ENCODE results near the gene NTN4.
"Not testable (repeated sequence)": the region's sequence is repeated elsewhere in the genome, so short reads cannot be mapped to it uniquely, and the experiment has no call there.

Gene NTN4

DNA sequence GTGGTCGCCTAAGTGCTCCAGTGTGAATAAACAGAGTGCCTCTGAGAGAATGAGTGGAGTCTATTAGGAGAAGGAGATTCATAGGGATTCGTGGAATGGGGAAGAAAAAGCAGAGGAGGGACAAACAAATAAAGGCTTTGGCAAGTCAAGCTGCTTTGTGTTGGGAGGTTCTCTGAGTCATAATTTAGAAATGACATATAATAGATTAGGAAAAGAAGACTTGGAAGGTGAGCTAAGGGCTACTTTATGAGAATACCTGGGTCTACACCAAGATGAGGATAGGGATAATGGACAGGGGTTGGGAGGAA lies 6.4 kb upstream of the NTN4 start:
- in situ Hi-C loops (cut with MboI; ENCODE audit: low sequenced_read_pairs) = no loop called here

DNA sequence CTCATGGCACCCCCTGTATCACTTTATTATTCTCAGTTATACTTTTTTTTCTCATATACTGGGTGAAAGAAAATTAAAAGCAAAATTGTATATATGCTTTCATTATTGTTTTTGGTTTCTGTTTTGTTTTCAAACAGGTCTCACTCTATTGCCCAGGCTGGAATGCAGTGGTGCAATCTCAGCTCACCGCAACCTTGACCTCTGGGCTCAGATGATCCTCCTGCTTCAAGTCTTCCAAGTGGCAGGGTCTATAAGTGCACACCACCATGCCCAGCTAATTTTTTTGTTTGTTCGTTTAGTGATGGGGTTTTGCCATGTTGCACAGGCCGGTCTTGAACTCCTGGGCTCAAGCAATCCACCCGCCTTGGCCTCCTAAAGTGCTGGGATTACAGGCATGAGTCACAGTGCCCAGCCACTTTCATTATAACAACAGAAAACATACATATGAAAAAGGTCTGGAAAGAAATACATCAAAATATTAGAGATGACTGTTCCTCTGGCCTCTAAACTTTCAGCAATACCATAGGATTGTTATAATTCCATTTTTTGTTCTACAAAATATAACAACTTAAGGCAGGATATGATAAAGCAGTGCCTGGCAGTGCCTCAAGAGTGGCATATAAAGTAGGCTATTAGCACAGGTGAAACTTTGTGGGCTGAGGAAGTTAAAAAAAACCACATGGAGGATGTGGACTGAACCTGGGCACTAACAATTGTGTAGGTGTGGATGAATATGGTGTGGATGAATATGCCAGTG lies 5.8 kb upstream of the NTN4 start:
- in situ Hi-C loops (cut with MboI; ENCODE audit: low sequenced_read_pairs) = no loop called here

DNA sequence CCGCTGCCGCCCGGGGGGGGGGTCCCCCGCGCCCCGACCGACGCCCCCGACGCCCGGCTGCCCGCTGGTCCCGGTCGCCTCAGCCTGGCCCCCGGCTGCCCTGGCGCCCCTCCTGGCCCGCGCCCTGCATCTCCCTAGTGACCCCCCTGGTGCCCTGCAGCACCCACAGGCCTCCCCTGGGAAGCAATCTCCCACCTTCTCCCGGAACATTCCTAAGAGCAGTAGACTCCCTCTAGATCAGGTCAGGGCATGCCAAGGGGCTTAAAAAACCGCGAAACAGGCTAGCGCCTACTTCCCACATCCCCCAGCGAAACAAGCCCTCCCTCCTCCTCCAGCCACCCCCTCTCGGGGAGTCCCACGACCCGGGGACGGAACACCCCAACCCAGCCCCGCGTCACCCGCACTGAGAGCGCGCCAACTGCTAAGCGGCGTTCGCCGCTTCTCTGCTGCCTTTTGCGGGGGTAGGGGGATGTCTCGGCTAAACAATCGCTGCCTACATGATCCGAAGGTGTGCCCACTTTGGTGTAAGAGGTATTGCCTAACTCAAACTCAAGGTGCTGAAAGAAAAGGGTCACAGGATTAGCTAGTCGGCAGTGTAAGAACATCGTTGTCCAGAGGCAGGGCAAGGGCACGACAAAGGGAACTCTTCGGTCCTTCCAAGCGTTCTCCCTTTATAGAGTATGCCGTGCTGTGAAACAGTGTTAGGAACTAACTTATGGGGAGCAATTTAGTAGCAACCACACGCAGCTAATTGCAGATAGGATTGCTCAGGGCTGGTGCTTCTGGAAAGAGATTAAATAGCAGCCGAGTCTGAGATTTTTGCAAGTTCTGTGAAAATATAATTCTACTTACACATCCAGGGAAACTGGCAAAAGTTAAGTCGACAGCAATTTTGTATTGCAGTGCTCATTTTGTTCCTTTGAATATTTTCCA lies 619 bp upstream of the NTN4 start:
- in situ Hi-C loops (cut with MboI; ENCODE audit: low sequenced_read_pairs) = no loop called here

DNA sequence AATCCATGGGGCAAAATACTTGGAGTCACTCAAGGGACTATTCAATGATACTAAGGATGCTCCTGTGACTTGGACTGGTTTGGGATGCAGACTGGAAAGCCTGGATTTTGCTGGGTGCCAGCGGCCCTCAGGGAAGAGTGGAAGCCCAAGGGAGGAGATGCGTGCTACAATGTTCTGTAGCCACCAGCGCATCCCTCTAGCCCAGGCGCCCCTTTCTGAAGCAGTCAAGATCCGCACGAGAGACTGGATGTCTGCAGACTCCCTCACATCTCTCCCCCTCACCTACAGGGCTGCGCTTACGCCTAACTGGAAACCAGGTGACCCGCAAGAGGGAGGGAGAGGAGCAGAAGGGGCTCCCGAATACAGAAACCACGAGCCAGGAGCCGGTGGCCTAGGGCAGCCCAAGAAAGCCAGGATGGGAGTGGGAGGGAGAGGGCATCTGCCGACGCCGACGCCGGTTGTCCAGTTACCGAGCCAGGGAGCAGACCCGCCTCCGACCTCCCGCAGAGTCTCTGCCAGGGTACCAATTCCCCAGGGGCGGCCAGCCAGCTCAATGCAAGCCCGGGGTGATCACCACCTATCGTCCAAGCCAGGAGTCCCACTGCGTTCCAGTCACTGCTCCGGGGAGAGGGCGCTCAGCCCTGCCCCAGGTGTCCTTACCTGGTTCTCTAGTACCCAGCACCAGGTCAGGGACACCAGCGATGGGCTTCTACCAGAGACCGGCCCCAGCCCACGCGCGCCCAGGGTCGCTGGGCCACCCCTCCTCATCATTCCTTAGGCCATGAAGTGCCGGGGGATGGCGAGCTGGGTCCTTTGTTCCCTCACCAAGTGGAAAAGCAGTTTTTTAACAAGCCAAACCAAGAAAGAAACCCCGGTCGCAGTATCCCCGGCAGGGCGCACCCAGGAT lies 1.2 kb downstream of the NTN4 start:
- in situ Hi-C loops (cut with MboI; ENCODE audit: low sequenced_read_pairs) = no loop called here

DNA sequence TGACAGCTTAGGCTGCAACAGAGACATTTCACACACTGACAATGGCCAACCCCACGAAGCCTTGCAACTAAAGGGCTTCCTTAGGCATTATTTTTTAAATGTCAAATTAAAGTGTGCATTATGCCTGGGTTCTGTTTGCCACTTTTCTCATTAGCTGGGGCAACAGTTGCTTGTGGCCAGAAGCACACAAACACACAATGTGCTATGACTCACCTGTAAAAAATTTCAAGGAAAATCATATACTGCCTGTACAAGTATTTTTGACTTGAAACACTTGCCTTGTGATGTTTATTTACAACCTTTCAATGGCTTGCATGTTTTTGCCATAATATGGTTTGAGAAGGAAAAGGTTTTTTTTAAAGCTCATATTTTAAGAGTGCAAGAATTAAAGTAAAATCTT lies 1.9 kb downstream of the NTN4 start:
- in situ Hi-C loops (cut with MboI; ENCODE audit: low sequenced_read_pairs) = no loop called here

DNA sequence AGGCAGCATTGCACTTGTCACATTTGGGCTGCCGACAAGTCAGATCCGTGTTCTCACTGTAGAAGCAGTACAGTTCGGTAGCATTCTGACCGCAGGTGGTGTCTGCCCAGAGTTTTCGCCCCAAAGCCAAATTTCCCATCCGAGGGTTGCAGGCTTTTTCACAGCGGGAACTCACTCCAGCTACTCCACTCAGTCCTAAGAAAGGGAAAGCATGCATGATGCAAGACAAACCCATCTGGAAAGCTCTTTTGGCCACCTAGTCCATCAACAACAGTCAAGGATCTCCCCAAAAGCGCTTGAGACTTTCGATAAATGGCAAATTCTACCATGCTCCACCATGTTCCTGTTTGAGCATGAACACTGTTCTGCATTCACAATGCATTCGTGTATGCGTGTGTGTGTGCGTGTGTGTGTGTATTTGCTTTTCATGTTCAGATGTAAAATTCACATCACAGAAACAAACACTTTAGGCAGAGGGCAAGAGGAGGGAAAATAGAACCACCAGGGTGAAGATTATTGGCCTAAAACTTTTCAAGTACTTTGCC lies 3.2 kb downstream of the NTN4 start:
- in situ Hi-C loops (cut with MboI; ENCODE audit: low sequenced_read_pairs) = no loop called here

DNA sequence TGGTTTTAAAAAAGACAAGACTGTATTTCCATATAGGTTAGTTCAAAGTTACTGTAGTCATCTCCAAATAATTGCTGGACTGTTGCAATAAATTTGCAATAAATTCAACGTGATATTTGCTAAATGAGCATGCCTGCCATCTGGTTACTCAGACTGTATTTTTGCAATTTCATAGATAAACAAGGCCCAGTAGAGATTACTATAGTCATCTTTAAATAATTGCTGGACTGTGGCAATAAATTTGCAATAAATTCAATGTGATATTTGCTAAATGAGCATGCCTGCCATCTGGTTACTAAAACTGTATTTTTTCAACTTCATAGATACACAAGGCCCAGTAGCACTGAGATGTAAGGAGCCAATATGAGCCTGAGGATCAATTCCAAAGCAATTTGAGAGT lies 5.6 kb downstream of the NTN4 start:
- in situ Hi-C loops (cut with MboI; ENCODE audit: low sequenced_read_pairs) = no loop called here

DNA sequence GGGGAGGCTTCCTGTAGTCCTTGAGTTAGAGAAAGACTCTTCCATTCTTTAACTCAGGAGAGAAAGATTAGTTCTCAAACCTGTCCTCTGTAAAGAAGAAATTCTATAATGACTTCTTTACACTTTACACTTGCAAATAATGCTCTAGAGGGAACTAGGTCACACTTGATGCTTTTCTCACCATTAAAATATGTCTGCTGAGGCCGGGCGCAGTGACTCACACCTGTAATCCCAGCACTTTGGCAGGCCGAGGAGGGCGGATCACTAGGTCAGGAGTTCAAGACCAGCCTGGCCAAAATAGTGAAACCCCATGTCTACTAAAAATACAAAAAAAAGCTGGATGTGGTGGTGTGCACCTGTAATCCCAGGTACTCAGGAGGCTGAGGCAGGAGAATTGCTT lies 6.3 kb downstream of the NTN4 start:
- in situ Hi-C loops (cut with MboI; ENCODE audit: low sequenced_read_pairs) = no loop called here

DNA sequence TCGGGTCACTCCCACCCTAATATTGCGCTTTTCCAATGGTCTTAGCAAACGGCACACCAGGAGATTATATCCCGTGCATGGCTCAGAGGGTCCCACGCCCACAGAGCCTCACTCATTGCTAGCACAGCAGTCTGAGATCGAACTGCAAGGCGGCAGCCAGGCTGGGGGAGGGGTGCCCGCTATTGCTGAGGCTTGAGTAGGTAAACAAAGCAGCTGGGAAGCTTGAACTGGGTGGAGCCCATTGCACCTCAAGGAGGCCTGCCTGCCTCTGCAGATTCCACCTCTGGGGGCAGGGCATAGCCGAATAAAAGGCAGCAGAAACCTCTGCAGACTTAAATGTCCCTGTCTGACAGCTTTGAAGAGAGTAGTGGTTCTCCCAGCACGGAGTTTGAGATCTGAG lies 15.1 kb downstream of the NTN4 start:
- in situ Hi-C loops (cut with MboI; ENCODE audit: low sequenced_read_pairs) = not testable (repeated sequence)

DNA sequence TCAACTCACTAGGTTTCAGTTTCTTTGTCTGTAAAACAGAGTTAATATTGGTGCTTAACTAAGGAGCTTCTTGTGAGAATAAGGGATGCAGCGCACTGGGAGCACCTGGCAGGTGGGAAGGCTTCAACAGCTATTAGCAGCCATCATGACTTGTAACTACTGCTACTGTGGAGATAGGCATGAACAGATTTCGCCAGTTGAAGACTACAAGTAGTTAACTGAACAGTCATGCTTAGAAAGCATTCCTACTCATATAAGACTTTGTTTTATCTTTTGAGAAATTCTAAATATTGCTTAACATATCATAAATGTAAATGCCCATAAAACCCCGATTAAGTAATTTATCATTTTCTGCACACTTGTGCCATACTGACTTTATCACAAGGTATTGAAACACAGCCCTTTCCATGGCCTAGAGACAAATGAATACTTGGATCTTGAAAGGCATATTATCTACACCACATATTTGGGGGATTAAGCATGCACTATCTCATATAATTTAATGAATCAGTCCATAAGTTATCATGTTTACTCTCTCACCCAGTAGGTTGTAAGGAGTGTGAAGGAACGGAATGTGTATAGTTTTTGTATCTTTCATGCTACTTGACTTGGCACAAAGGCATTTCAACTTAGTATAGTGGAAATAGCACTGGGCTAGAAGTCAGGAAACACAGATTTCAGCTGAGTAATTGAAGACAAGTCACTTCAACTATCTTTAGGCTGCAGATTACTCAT lies 16.1 kb downstream of the NTN4 start:
- in situ Hi-C loops (cut with MboI; ENCODE audit: low sequenced_read_pairs) = no loop called here

DNA sequence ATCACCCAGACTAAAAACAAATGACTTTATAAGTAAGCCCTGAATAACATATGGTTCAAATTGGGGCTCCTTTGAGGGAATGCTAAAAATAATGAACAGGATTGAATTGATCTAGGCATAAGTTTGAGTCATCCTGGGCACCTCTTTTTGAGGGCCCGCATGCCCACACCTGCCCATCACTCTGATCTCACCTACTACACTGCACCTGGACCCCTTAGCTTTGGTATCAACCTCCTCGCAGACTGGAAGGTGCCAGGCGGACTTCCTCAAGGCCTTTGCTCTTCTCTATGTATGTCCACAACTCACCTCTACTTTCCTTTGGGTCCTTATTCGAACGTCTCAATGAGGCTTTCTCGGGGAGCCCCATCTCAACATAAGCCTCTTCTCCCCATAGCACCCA lies 17.2 kb downstream of the NTN4 start:
- in situ Hi-C loops (cut with MboI; ENCODE audit: low sequenced_read_pairs) = no loop called here

DNA sequence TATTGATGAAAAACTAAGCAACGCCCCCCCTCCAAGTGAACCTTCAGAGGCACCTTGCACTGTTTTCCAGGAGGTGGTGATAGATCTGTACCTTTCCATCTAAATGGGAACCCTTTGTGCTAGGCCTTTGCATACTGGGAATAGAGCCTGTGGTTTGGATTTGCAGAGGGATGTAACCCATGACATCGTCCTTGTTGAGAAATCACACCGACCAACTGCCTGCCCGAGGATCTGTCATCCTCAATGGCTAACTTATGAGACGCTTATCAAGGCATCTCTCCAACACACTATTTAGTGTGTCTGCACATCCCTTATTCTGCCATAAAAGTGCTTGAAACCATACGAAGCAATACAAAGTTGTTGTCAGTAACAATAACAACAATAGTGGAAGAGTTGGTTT lies 22.9 kb downstream of the NTN4 start:
- in situ Hi-C loops (cut with MboI; ENCODE audit: low sequenced_read_pairs) = no loop called here

DNA sequence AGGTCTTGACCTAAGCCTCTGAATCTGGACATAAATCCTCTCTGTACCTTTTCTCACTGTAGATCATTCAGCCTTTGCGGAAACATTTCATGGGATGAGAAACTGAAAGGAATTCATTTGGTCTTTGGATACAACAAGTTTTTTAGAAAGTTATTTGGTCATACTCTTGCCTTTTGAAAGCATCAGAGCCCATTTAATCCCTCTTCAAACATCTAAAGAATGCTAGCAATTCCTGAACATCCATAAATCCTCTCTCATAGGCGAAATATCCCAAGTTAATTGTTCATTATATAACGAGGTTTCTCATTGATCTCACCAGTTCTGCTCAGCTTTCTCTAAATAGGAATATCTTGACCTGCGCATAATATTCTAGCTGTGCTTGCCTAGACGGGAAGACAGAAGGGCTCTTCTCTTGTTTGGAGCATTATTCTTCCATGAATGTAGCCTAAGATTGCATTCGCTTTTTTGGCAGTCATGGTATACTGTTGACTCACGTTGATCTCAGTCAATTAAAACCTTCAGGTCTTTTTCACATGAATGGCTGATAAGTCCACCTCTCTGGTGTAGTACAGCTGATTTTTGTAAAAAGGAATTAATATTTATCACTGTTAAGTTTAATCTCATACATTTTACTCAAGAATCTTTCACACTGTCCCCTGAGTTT lies 24.1 kb downstream of the NTN4 start:
- in situ Hi-C loops (cut with MboI; ENCODE audit: low sequenced_read_pairs) = no loop called here

DNA sequence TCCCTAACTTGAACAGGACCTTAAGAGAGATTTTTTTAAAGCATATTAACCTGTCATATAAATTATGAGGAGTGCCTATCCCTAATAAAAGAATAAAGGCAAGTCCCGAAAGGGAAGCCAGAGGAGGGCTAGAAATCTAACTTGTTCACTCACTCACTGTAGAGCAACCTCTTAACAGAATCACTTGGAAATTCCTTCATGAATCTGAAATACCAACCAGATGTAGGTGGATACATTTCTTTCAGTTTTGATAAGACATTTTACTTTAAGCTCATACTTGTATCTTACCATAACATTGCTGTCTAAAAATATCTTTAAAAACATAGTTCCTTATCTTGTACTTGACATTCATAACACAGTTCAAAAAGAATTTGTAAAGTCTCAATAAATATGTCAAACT lies 25.7 kb downstream of the NTN4 start:
- in situ Hi-C loops (cut with MboI; ENCODE audit: low sequenced_read_pairs) = no loop called here

DNA sequence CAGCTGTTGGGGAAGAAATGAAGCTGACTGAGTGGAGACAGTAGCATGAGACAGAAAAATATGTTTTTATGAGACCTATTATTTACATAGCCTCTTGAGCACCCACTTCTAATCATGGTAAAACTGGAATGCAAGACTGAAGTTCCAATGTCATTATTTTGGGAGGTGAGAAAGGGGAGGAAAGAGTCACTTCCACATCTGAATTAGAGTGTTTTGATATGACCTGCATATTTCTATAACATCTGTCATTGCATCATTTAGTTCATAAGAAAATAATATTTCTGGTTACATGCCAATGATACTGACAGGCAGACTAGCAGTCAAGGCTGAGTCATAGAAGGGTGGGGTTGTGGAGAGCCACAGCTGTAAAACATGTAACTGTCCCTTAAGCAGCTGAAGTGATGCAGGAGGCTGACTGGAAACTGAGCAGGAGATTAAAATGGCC lies 26.7 kb downstream of the NTN4 start:
- in situ Hi-C loops (cut with MboI; ENCODE audit: low sequenced_read_pairs) = no loop called here

DNA sequence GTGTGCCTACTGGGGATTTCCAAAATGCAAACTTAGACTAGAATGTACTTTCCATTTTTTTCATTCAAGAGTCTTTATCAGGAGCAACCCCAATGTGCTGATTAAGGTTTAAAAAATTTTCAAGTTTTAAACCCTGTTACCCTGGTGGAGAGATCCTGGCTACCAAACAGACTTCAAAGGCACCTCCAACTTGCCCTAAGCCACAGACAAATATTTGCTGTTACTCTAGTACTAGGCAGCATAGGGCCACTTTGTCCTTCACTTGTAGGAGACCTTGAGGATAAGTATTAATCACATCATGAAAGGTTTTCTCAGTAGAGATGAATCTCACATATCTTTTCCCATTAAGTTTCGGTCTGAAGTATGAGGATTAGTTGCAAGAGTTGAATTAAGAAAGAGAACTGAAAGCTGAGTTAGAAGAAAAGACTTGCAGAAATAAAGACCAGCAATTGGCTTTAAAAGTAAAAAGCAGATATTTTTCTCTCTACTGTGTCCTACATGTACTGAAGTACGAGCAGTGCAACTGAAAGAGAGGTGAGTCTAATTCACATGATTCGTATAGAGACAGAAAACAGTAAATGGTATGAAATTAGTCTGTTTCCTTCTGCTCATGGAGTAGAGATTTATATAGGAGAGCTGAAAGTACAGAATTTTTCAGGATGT lies 28.3 kb downstream of the NTN4 start:
- in situ Hi-C loops (cut with MboI; ENCODE audit: low sequenced_read_pairs) = no loop called here

DNA sequence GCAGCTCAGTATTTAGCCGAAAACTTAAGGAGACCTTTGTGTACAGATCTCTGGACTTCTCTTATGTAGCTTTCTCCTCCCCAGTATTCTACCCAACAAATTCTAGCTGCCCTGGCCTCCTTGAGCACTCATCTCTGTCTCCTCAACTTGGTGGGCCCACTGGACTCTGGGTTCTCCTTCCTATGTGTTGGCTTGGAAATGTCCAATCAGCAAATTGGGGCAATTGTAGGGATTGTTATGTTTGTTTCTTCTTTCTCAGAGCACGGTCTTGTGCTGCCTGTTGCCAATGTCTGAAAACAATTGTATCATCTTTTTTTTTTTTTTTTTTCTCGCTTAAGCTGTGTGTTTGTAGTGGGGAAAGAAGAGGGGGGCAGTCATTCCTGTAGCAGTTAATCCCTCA lies 30.2 kb downstream of the NTN4 start:
- in situ Hi-C loops (cut with MboI; ENCODE audit: low sequenced_read_pairs) = no loop called here

DNA sequence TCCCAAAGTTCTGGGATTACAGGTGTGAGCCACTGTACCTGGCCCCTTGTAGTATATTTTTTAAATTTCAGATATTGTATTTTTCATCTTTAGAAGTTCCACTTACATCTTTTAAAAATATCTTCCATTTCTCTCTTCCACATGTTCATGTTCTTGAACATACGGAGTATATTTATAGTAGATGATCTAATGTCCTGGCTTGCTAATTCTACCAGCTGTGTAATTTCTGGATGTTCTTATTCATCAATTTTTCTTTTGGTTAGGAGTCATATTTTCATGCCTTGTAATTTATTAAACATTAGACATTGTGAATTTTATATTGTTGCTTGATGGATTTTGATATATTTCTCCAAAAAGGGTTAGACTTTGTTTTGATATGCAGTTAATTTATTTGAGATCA lies 30.8 kb downstream of the NTN4 start:
- in situ Hi-C loops (cut with MboI; ENCODE audit: low sequenced_read_pairs) = no loop called here

DNA sequence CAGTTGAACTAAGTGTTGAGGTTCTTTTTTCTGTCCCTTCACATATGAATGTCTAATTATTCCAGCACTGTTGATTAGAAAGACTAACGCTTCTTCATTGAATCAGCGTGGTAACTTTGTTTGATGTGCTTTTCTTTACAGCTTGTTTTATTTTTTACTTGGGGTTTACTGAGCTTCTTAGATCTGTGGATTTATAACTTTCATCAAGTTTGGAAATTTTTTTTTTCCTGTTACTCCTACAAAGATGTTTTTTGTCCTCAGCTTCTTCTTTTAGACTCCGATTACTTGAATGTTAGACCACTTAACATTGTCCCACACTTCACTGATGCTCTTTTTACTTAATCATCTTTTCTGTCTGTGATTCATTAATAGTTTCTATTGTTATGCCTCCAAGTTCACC lies 31.5 kb downstream of the NTN4 start:
- in situ Hi-C loops (cut with MboI; ENCODE audit: low sequenced_read_pairs) = no loop called here
